Panc1 (cell line): Measurements from ENCODE around the gene FBN1. TPM values are rescaled to one million over a fixed set of nuclear protein-coding genes. Genes with fewer than 3 reads are reported as not detected.

Experiments
- ATAC-seq: fragments of 200-7000 bp; cut with Tn5 transposase; 2 replicates; pipeline ENCODE4 v1.9.1; 2020; ENCODE audit warnings: mild to moderate bottlenecking, moderate library complexity
- BruUV-seq: library from RNA; stranded (reverse); fragments of 400-500 nt; replicated peaks from 2 replicates; lab custom pipeline; 2021; lab: Mats Ljungman, UMichigan
- CTCF ChIA-PET: fragments of 300-600 bp; sonication (Branson Sonifier 250); formaldehyde crosslinking; loops from one replicate; lab custom pipeline; 2022; ENCODE audit warnings: antibody characterized with exemption; lab: Charles Lee
- POLR2A ChIA-PET: fragments of 300-600 bp; sonication (Branson Sonifier 250); formaldehyde crosslinking; loops from one replicate; lab custom pipeline; 2022; ENCODE audit warnings: antibody characterized with exemption; lab: Charles Lee
- DNase-seq: peaks from one replicate; pipeline ENCODE4 v3.0.0-alpha.2; 2010; ENCODE audit warnings: low read depth, low spot score
- H3K27ac ChIP-seq: 2 replicates; pipeline ENCODE4 v1.5.1; 2011; ENCODE audit warnings: mild to moderate bottlenecking, low read length, inconsistent platforms
- H3K27me3 ChIP-seq: fragments of 200-500 bp; sonication (Bioruptor generic); 2 replicates; pipeline ENCODE4 v1.6.0; 2014; ENCODE audit warnings: low read length, inconsistent platforms; ENCODE audit not compliant: control insufficient read depth, insufficient read depth
- H3K36me3 ChIP-seq: fragments of 200-500 bp; sonication (Bioruptor generic); 2 replicates; pipeline ENCODE4 v1.5.1; 2014; ENCODE audit warnings: inconsistent platforms, mild to moderate bottlenecking, low read length, moderate library complexity; ENCODE audit not compliant: control insufficient read depth, insufficient read depth
- H3K4me1 ChIP-seq: 2 replicates; pipeline ENCODE4 v1.5.1; 2011; ENCODE audit warnings: inconsistent platforms, mild to moderate bottlenecking, low read length, moderate library complexity; ENCODE audit not compliant: control insufficient read depth, insufficient read depth
- H3K4me3 ChIP-seq, 2 experiments: 2 replicates each; pipeline ENCODE4 v1.5.1; 2011 to 2012; ENCODE audit warnings: low read depth in 2 of 2, low read length in 2 of 2, mild to moderate bottlenecking in 2 of 2, inconsistent platforms in 1 of 2, moderate library complexity in 1 of 2
- H3K9me3 ChIP-seq: fragments of 200-500 bp; sonication (Bioruptor generic); 2 replicates; pipeline ENCODE4 v1.5.1; 2014; ENCODE audit warnings: low read depth, mild to moderate bottlenecking, inconsistent platforms, low read length, moderate library complexity; ENCODE audit not compliant: control insufficient read depth, insufficient read depth
- POLR2AphosphoS5 ChIP-seq: IDR thresholded peaks from 2 replicates; pipeline ENCODE4 v1.6.1; 2012; ENCODE audit warnings: mild to moderate bottlenecking, low read depth, low read length, moderate library complexity
- SIN3A ChIP-seq: IDR thresholded peaks from 2 replicates; pipeline ENCODE4 v1.6.1; 2012; ENCODE audit warnings: low read depth, mild to moderate bottlenecking, low read length, moderate library complexity, borderline replicate concordance; ENCODE audit not compliant: insufficient read depth
- TCF7L2 ChIP-seq: IDR thresholded peaks from 2 replicates; pipeline ENCODE4 v1.6.1; 2011; ENCODE audit warnings: mild to moderate bottlenecking, low read depth, low read length, inconsistent platforms
- in situ Hi-C: cut with HindIII; loops from 2 replicates; pipeline ENCODE4 v1.10.0; 2016; ENCODE audit warnings: low sequenced_read_pairs, low pct_unique_long_range_greater_than_20kb
- intact Hi-C: fragments of 100-400 bp; cut with micrococcal nuclease; formaldehyde crosslinking; loops from one replicate; pipeline ENCODE4 v1.10.0; 2022; ENCODE audit not compliant: unreplicated experiment
- total RNA-seq: library from RNA; stranded (reverse); gene quantifications from one replicate; pipeline ENCODE4 v1.2.1, GENCODE V29; 2021; ENCODE audit not compliant: unreplicated experiment
- TF ChIP-seq, protein P1 (sequence below), 2 experiments: IDR thresholded peaks; 2 replicates each; pipeline ENCODE4 v1.6.1; 2011 to 2012; ENCODE audit warnings: low read depth in 2 of 2, control low read depth in 1 of 2, low read length in 1 of 2, mild to moderate bottlenecking in 1 of 2, moderate library complexity in 1 of 2; ENCODE audit not compliant: insufficient read depth in 1 of 2
- TF ChIP-seq, protein P2 (sequence below): fragments of 450-650 bp; IDR thresholded peaks from 2 replicates; pipeline ENCODE4 v1.5.1; 2017; ENCODE audit warnings: mild to moderate bottlenecking

Gene FBN1
- total RNA-seq, 1 experiment from 2014 or later: 0.46 TPM

DNA sequence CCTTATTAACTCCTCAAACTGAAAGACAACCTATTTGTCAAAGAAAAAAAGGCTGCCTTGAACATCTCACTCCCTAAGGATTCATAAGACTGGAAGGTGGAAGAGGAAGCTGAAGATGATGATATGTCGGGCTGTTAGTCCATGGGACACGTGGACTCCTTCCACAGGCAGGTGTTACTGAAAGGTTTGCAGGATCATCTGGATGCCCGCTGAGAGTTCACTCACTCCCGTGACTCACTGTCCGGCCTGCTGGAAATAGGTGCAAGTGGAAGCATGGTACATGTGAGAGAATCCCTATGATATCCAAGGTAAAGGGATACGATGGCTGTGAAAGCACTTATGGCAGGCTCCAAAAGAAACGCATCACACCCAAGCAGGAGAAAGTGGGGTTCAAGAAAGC is 33.3 kb upstream of the FBN1 start:
- Histone ChIP-seq H3K9me3 (no peaks in the 10 kb centered on the region), H3K36me3 (no peaks in the 10 kb centered on the region), H3K27ac (no peak overlapping the region), H3K4me1 (no peaks in the 10 kb centered on the region), H3K4me3 (no peak overlapping the region), H3K27me3 (no peaks in the 10 kb centered on the region)
- no peak for ATAC-seq
- no TSS peak for BruUV-seq
- no peak for DNase-seq
- POLR2A ChIA-PET: no interaction called here
- intact Hi-C loops: no loop called here
- TF ChIP-seq, protein P1, sequence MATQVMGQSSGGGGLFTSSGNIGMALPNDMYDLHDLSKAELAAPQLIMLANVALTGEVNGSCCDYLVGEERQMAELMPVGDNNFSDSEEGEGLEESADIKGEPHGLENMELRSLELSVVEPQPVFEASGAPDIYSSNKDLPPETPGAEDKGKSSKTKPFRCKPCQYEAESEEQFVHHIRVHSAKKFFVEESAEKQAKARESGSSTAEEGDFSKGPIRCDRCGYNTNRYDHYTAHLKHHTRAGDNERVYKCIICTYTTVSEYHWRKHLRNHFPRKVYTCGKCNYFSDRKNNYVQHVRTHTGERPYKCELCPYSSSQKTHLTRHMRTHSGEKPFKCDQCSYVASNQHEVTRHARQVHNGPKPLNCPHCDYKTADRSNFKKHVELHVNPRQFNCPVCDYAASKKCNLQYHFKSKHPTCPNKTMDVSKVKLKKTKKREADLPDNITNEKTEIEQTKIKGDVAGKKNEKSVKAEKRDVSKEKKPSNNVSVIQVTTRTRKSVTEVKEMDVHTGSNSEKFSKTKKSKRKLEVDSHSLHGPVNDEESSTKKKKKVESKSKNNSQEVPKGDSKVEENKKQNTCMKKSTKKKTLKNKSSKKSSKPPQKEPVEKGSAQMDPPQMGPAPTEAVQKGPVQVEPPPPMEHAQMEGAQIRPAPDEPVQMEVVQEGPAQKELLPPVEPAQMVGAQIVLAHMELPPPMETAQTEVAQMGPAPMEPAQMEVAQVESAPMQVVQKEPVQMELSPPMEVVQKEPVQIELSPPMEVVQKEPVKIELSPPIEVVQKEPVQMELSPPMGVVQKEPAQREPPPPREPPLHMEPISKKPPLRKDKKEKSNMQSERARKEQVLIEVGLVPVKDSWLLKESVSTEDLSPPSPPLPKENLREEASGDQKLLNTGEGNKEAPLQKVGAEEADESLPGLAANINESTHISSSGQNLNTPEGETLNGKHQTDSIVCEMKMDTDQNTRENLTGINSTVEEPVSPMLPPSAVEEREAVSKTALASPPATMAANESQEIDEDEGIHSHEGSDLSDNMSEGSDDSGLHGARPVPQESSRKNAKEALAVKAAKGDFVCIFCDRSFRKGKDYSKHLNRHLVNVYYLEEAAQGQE (IDR thresholded peaks at IDR 0.05; ENCODE audit: insufficient read depth in 1 of 2, low read depth in 2 of 2, low read length in 1 of 2): no peak
- TF ChIP-seq SIN3A: no peak
- CTCF ChIA-PET: no interaction called here
- in situ Hi-C loops: no loop called here

DNA sequence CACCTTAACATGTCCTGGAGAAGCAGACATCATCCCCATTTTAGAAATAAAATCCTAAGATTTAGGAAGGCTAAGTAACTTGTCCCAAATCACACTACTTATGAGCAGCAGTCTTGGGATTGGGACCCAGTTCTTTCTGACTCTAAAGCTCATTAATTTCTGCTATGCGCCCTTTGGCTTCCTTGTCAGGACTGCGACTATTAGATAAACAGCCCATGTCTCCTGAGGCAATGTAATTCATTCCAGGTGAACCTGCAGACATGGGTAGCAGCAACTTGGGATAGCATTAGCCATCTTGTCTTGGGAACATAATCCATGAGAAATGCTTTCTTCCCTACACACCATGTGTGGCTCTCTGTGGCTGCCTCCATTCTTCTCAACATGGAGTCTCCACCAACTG is 32.3 kb upstream of the FBN1 start:
- POLR2A ChIA-PET: no interaction called here
- BruUV-seq: no TSS peak
- no peaks in the 10 kb centered on the region for H3K9me3 ChIP-seq
- no peaks in the 10 kb centered on the region for H3K4me1 ChIP-seq
- no peak overlapping the region for H3K4me3 ChIP-seq
- no peak for DNase-seq
- H3K27me3 ChIP-seq: no peaks in the 10 kb centered on the region
- CTCF ChIA-PET: no interaction called here
- intact Hi-C loops: no loop called here
- no peak for TF ChIP-seq SIN3A
- TF ChIP-seq TCF7L2: no peak
- TF ChIP-seq, protein P1 (IDR thresholded peaks at IDR 0.05; ENCODE audit: insufficient read depth in 1 of 2, low read depth in 2 of 2, low read length in 1 of 2): no peak
- TF ChIP-seq, protein P2, sequence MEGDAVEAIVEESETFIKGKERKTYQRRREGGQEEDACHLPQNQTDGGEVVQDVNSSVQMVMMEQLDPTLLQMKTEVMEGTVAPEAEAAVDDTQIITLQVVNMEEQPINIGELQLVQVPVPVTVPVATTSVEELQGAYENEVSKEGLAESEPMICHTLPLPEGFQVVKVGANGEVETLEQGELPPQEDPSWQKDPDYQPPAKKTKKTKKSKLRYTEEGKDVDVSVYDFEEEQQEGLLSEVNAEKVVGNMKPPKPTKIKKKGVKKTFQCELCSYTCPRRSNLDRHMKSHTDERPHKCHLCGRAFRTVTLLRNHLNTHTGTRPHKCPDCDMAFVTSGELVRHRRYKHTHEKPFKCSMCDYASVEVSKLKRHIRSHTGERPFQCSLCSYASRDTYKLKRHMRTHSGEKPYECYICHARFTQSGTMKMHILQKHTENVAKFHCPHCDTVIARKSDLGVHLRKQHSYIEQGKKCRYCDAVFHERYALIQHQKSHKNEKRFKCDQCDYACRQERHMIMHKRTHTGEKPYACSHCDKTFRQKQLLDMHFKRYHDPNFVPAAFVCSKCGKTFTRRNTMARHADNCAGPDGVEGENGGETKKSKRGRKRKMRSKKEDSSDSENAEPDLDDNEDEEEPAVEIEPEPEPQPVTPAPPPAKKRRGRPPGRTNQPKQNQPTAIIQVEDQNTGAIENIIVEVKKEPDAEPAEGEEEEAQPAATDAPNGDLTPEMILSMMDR: no peak
- TF ChIP-seq POLR2AphosphoS5: no peak
- H3K36me3 ChIP-seq: no peaks in the 10 kb centered on the region
- no peak for ATAC-seq
- no peak overlapping the region for H3K27ac ChIP-seq
- in situ Hi-C loops: no loop called here
